K562 (cell line): ENCODE measurements around the gene PRF1. TPM values are rescaled to one million over a fixed set of nuclear protein-coding genes. Genes with fewer than 3 reads are reported as not detected.

Experiments used
- BRD9 ChIP-seq: fragments of 450-650 bp; IDR thresholded peaks from 2 replicates; pipeline ENCODE4 v1.6.1; 2018; ENCODE audit warnings: low read depth; ENCODE audit not compliant: partially characterized antibody
- CCNT2 ChIP-seq: IDR thresholded peaks from 2 replicates; pipeline ENCODE4 v1.6.1; 2011; ENCODE audit warnings: borderline replicate concordance, low read depth, mild to moderate bottlenecking, moderate library complexity, mixed read lengths, low read length; ENCODE audit not compliant: insufficient read length; ENCODE audit errors: extremely low read depth
- CEBPB ChIP-seq: fragments of 450-650 bp; IDR thresholded peaks from 2 replicates; pipeline ENCODE4 v1.6.1; 2016; ENCODE audit warnings: missing genetic modification characterization, missing compliant biosample characterization
- CREM ChIP-seq: IDR thresholded peaks from 2 replicates; pipeline ENCODE4 v1.6.1; 2014; ENCODE audit warnings: antibody characterized with exemption, low read depth
- EHMT2 ChIP-seq: fragments of 450-650 bp; IDR thresholded peaks from 2 replicates; pipeline ENCODE4 v1.6.1; 2018; ENCODE audit warnings: antibody characterized with exemption
- EP300 ChIP-seq: IDR thresholded peaks from 2 replicates; pipeline ENCODE4 v1.6.1; 2012; ENCODE audit warnings: low read length, improper control_type of control experiment
- FOXA3 ChIP-seq, 2 experiments: fragments of 450-650 bp in 1 of 2; sonication (generic) in 1 of 2; formaldehyde crosslinking; IDR thresholded peaks in 1 of 2; conservative IDR thresholded peaks in 1 of 2; 2 replicates each; pipeline versions ENCODE4 v1.4.0 to v1.8.0; 2020 to 2022; ENCODE audit warnings: mild to moderate bottlenecking in 2 of 2, missing genetic modification reagents in 1 of 2
- HNRNPH1 ChIP-seq: fragments of 200-400 bp; formaldehyde crosslinking; optimal IDR thresholded peaks from 2 replicates; pipeline ENCODE3; 2017; ENCODE audit warnings: low read depth, mild to moderate bottlenecking, low read length, moderate library complexity
- JUN ChIP-seq, 2 experiments: sonication (generic) in 1 of 2; formaldehyde crosslinking in 1 of 2; IDR thresholded peaks; 2 replicates each; pipeline versions ENCODE4 v1.6.1 to v1.8.0; 2012 to 2022; ENCODE audit warnings: borderline replicate concordance in 2 of 2, mild to moderate bottlenecking in 2 of 2, improper control_type of control experiment in 1 of 2, low read depth in 1 of 2, low read length in 1 of 2, missing genetic modification reagents in 1 of 2
- KLF13 ChIP-seq: fragments of 450-650 bp; IDR thresholded peaks from 2 replicates; pipeline ENCODE4 v1.6.1; 2016; ENCODE audit warnings: missing genetic modification characterization, low read depth, mild to moderate bottlenecking, missing compliant biosample characterization, moderate library complexity, borderline replicate concordance
- LEF1 ChIP-seq: fragments of 450-650 bp; IDR thresholded peaks from 2 replicates; pipeline ENCODE4 v1.6.1; 2016; ENCODE audit warnings: mild to moderate bottlenecking
- MAFK ChIP-seq: IDR thresholded peaks from 2 replicates; pipeline ENCODE4 v1.6.1; 2011; ENCODE audit warnings: low read length, improper control_type of control experiment
- MYNN ChIP-seq, 2 experiments: sonication (generic); formaldehyde crosslinking in 1 of 2; IDR thresholded peaks; 2 replicates each; pipeline versions ENCODE4 v1.5.0 to v1.6.1; 2016 to 2020; ENCODE audit warnings: antibody characterized with exemption in 1 of 2, missing genetic modification reagents in 1 of 2
- NCOR1 ChIP-seq: fragments of 450-650 bp; IDR thresholded peaks from 2 replicates; pipeline ENCODE4 v1.6.1; 2016; ENCODE audit warnings: mild to moderate bottlenecking, moderate library complexity
- NFYB ChIP-seq: IDR thresholded peaks from 2 replicates; pipeline ENCODE4 v1.6.1; 2011; ENCODE audit warnings: mild to moderate bottlenecking, moderate library complexity; ENCODE audit not compliant: insufficient read length; ENCODE audit errors: extremely low read depth
- RB1 ChIP-seq: fragments of 450-650 bp; IDR thresholded peaks from 2 replicates; pipeline ENCODE4 v1.6.1; 2017; ENCODE audit warnings: low read depth, mild to moderate bottlenecking
- RHOXF2B ChIP-seq: fragments of 250-450 bp; sonication (Bioruptor Pico); conservative IDR thresholded peaks from 2 replicates; pipeline ENCODE4 v1.5.1; 2021
- SMAD2 ChIP-seq: fragments of 150-350 bp; IDR thresholded peaks from 2 replicates; pipeline ENCODE4 v1.6.1; 2014; ENCODE audit warnings: low read depth, mild to moderate bottlenecking, low read length
- SMAD4 ChIP-seq: fragments of 250-450 bp; sonication (Bioruptor Pico); conservative IDR thresholded peaks from 2 replicates; pipeline ENCODE4 v1.8.0; 2021; ENCODE audit warnings: inconsistent platforms, mild to moderate bottlenecking, moderate library complexity
- SOX6 ChIP-seq: fragments of 450-650 bp; IDR thresholded peaks from 2 replicates; pipeline ENCODE4 v1.6.1; 2014; ENCODE audit warnings: mild to moderate bottlenecking
- SPI1 ChIP-seq: IDR thresholded peaks from 2 replicates; pipeline ENCODE4 v1.6.1; 2011; ENCODE audit warnings: low read depth, low read length, control low read depth, borderline replicate concordance
- YY1 ChIP-seq, 3 experiments: IDR thresholded peaks; 2 replicates each; pipeline ENCODE4 v1.6.1; 2011; ENCODE audit warnings: low read length in 2 of 3, mild to moderate bottlenecking in 2 of 3, moderate library complexity in 2 of 3, borderline replicate concordance in 1 of 3, control low read depth in 1 of 3, low read depth in 1 of 3; ENCODE audit not compliant: insufficient read depth in 3 of 3, insufficient replicate concordance in 2 of 3, control insufficient read depth in 1 of 3, insufficient read length in 1 of 3; ENCODE audit errors: extremely low read depth in 1 of 3
- ZNF551 ChIP-seq: fragments of 250-450 bp; sonication (Bioruptor Pico); IDR thresholded peaks from 2 replicates; pipeline ENCODE4 v1.5.0; 2021; ENCODE audit warnings: mild to moderate bottlenecking, moderate library complexity
- ZNF766 ChIP-seq: fragments of 200-800 bp; sonication (Bioruptor generic); conservative IDR thresholded peaks from 2 replicates; pipeline ENCODE4 v1.6.1; 2016; ENCODE audit warnings: missing genetic modification characterization, missing compliant biosample characterization
- polyA plus RNA-seq, 8 experiments: library from polyadenylated mRNA; depleted of rRNA in 4 of 8; stranded (reverse) in 5 of 8; unstranded in 3 of 8; fragments of >200 nt; fragmentation: Nextera tagmentation in 2 of 8; fragmentation: Illumina TruSeq in 1 of 8; extraction: Ambion mirVana in 2 of 8; extraction: Trizol in 1 of 8; gene quantifications; 2 replicates each; pipeline versions ENCODE4 v1.2.1 to v1.2.3, GENCODE V29; 2011 to 2014; ENCODE audit warnings: inconsistent platforms in 1 of 8, missing spikeins in 1 of 8
- total RNA-seq, 7 experiments: library from RNA; depleted of rRNA in 6 of 7; stranded (reverse); fragments of >200 nt in 6 of 7; fragmentation: Illumina TruSeq in 2 of 7; extraction: Trizol in 2 of 7; gene quantifications; 2 replicates each; pipeline versions ENCODE4 v1.2.1 to v1.2.3, GENCODE V29; 2011 to 2021; ENCODE audit warnings: low replicate concordance in 1 of 7
- TF ChIP-seq, protein P1 (sequence below): fragments of 450-650 bp; IDR thresholded peaks from 2 replicates; pipeline ENCODE4 v1.6.1; 2017; ENCODE audit warnings: antibody characterized with exemption, mild to moderate bottlenecking

Gene PRF1
- total and polyA plus RNA-seq, 9 of the 15 experiments (the other 6 are each of a cell fraction or from before 2014, with no cell fraction given) = 3.8 to 8.6 (median 6.3) TPM

DNA sequence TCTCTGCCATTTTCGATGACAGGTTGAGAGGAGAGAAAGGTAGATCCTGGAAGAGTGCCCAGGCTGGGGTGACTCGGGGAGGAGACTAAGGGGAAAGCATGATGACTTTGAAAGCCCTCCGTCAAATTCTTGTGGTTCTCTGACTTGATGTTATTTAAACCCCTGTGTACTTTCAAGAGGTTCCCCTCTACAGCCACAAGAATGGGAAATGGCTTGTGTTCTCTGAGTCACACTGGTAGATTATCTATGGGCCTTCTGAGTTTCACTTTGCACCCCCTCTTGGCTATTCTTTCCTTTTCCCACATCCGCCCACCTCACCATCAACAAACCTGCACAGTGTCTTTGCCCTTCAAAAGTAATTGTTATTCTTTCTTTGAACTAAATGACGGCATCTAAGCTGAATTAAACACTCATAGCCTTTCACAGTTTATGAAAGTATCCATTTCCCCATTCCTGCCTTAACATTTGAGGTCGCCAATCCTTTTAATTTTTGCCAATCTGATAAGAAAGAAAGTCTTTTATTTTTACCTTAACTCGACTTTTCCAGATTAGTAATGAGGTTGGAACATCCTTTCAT is 24.1 kb downstream of the PRF1 start (continued):
- peak; percentile 64 for TF ChIP-seq BRD9
- TF ChIP-seq, protein P1, sequence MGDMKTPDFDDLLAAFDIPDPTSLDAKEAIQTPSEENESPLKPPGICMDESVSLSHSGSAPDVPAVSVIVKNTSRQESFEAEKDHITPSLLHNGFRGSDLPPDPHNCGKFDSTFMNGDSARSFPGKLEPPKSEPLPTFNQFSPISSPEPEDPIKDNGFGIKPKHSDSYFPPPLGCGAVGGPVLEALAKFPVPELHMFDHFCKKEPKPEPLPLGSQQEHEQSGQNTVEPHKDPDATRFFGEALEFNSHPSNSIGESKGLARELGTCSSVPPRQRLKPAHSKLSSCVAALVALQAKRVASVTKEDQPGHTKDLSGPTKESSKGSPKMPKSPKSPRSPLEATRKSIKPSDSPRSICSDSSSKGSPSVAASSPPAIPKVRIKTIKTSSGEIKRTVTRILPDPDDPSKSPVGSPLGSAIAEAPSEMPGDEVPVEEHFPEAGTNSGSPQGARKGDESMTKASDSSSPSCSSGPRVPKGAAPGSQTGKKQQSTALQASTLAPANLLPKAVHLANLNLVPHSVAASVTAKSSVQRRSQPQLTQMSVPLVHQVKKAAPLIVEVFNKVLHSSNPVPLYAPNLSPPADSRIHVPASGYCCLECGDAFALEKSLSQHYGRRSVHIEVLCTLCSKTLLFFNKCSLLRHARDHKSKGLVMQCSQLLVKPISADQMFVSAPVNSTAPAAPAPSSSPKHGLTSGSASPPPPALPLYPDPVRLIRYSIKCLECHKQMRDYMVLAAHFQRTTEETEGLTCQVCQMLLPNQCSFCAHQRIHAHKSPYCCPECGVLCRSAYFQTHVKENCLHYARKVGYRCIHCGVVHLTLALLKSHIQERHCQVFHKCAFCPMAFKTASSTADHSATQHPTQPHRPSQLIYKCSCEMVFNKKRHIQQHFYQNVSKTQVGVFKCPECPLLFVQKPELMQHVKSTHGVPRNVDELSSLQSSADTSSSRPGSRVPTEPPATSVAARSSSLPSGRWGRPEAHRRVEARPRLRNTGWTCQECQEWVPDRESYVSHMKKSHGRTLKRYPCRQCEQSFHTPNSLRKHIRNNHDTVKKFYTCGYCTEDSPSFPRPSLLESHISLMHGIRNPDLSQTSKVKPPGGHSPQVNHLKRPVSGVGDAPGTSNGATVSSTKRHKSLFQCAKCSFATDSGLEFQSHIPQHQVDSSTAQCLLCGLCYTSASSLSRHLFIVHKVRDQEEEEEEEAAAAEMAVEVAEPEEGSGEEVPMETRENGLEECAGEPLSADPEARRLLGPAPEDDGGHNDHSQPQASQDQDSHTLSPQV = peak; percentile 67
- TF ChIP-seq NFYB = no peak
- peak; percentile 51; the same call in 1 of the 2 replicates for TF ChIP-seq SPI1
- TF ChIP-seq ZNF551 (CRISPR knock-in tag) = no peak
- peak; percentile 21; the same call in 1 of the 2 replicates for TF ChIP-seq CREM
- peak; percentile 41; the same call in 1 of the 2 replicates for TF ChIP-seq SMAD4 (CRISPR knock-in tag)
- TF ChIP-seq EHMT2 = peak; percentile 68
- 0 out of 2 replicates have a peak, but pooled peaks have one; percentile 19 for TF ChIP-seq RB1
- TF ChIP-seq FOXA3 (CRISPR knock-in tag; conservative IDR thresholded peaks at IDR 0.05 in 1 of 2, IDR thresholded peaks at IDR 0.05 in 1 of 2) = peak in 1 of 2 experiments; percentile 36; a peak in 1 of 4 replicates
- peak; percentile 64 for TF ChIP-seq CCNT2
- no peak for TF ChIP-seq SMAD2
- peak; percentile 51; the same call in 1 of the 2 replicates for TF ChIP-seq KLF13 (tag)
- TF ChIP-seq LEF1 = peak; percentile 77
- TF ChIP-seq EP300 = peak; percentile 35; the same call in 1 of the 2 replicates
- TF ChIP-seq RHOXF2B (CRISPR knock-in tag) = no peak
- TF ChIP-seq ZNF766 (CRISPR knock-in tag) = peak; percentile 46; the same call in 1 of the 2 replicates
- no peak for TF ChIP-seq NCOR1
- peak; percentile 67 for TF ChIP-seq JUN (IDR thresholded peaks at IDR 0.05; ENCODE audit: borderline replicate concordance, low read depth, low read length)
- no peak for TF ChIP-seq JUN (CRISPR knock-in tag; IDR thresholded peaks at IDR 0.05; ENCODE audit: borderline replicate concordance)
- TF ChIP-seq YY1 (IDR thresholded peaks at IDR 0.05; ENCODE audit: borderline replicate concordance in 1 of 3, control insufficient read depth in 1 of 3, extremely low read depth in 1 of 3, insufficient read depth in 3 of 3, insufficient read length in 1 of 3, insufficient replicate concordance in 2 of 3, low read depth in 1 of 3, low read length in 2 of 3) = peak in 1 of 3 experiments; percentile 7
- TF ChIP-seq HNRNPH1 = no peak
- TF ChIP-seq MYNN (IDR thresholded peaks at IDR 0.05) = peak; percentile 37; the same call in 1 of the 2 replicates
- TF ChIP-seq MYNN (CRISPR knock-in tag; IDR thresholded peaks at IDR 0.05) = no peak
- no peak for TF ChIP-seq CEBPB (tag)
- TF ChIP-seq SOX6 = peak; percentile 96
- TF ChIP-seq MAFK = peak; percentile 6; the same call in 1 of the 2 replicates
